SK-N-SH (cell line): ENCODE results near the gene BCAS3. TPM values are rescaled to one million over a fixed set of nuclear protein-coding genes. Genes with fewer than 3 reads are reported as not detected.

ENCODE experiments used
- CTCF ChIA-PET: fragments of 300-600, 350-600 bp; formaldehyde crosslinking; extraction: SDS; loops from one replicate; lab custom pipeline; 2021; lab: Yijun Ruan, JAX
- POLR2A ChIA-PET: fragments of 350-600 bp; sonication (Branson Sonifier 250); formaldehyde crosslinking; extraction: SDS; loops from one replicate; lab custom pipeline; 2020; ENCODE audit warnings: antibody characterized with exemption, inconsistent platforms; lab: Yijun Ruan, JAX
- DNase-seq: peaks from one replicate; pipeline ENCODE4 v3.0.0; 2012
- H2AFZ ChIP-seq: fragments of 200-600 bp; sonication (generic); 2 replicates; pipeline ENCODE4 v1.8.1; 2016; ENCODE audit warnings: antibody characterized with exemption, mild to moderate bottlenecking, low read depth
- H3F3A ChIP-seq: fragments of 200-600 bp; sonication (generic); replicated peaks from 2 replicates; pipeline ENCODE3; 2016; ENCODE audit warnings: antibody characterized with exemption, mild to moderate bottlenecking; ENCODE audit not compliant: insufficient read depth
- H3K27ac ChIP-seq, 2 experiments: fragments of 200-500 bp in 1 of 2; fragments of 200-600 bp in 1 of 2; sonication (Bioruptor generic) in 1 of 2; sonication (generic), shearing (Covaris generic) in 1 of 2; 2 replicates each; pipeline versions ENCODE4 v1.5.1 to v1.6.1; 2014 to 2016; ENCODE audit warnings: low read depth in 2 of 2, inconsistent platforms in 1 of 2, low read length in 1 of 2, mild to moderate bottlenecking in 1 of 2, mixed read lengths in 1 of 2
- H3K27me3 ChIP-seq: fragments of 200-600 bp; sonication (generic), shearing (Covaris generic); 2 replicates; pipeline ENCODE4 v1.6.1; 2016; ENCODE audit warnings: mixed run types; ENCODE audit not compliant: insufficient read depth
- H3K36me3 ChIP-seq, 2 experiments: fragments of 200-500 bp in 1 of 2; fragments of 200-600 bp in 1 of 2; sonication (Bioruptor generic) in 1 of 2; sonication (generic) in 1 of 2; replicated peaks in 1 of 2; 2 replicates each; pipeline versions ENCODE3 to v1.5.1; 2014 to 2016; ENCODE audit warnings: low read length in 1 of 2, mild to moderate bottlenecking in 1 of 2; ENCODE audit not compliant: insufficient read depth in 2 of 2, control insufficient read depth in 1 of 2
- H3K4me1 ChIP-seq, 2 experiments: fragments of 200-500 bp in 1 of 2; fragments of 200-600 bp in 1 of 2; sonication (Bioruptor generic) in 1 of 2; sonication (generic), shearing (Covaris generic) in 1 of 2; 2 replicates each; pipeline versions ENCODE4 v1.5.1 to v1.6.1; 2014 to 2016; ENCODE audit warnings: low read depth in 1 of 2, low read length in 1 of 2, mixed run types in 1 of 2; ENCODE audit not compliant: insufficient read depth in 2 of 2, control insufficient read depth in 1 of 2
- H3K4me2 ChIP-seq: fragments of 200-600 bp; sonication (generic), shearing (Covaris generic); 2 replicates; pipeline ENCODE4 v1.6.1; 2017; ENCODE audit warnings: mixed run types
- H3K4me3 ChIP-seq, 2 experiments: fragments of 200-500 bp in 1 of 2; fragments of 200-600 bp in 1 of 2; sonication (Bioruptor generic) in 1 of 2; sonication (generic), shearing (Covaris generic) in 1 of 2; 2 replicates each; pipeline versions ENCODE4 v1.5.1 to v1.8.1; 2014 to 2016; ENCODE audit warnings: low read depth in 2 of 2, inconsistent platforms in 1 of 2, low read length in 1 of 2, mild to moderate bottlenecking in 1 of 2, mixed read lengths in 1 of 2, moderate library complexity in 1 of 2
- H3K79me2 ChIP-seq: fragments of 200-600 bp; sonication (generic); 2 replicates; pipeline ENCODE4 v1.8.1; 2017; ENCODE audit warnings: mild to moderate bottlenecking; ENCODE audit not compliant: insufficient read depth
- H3K9ac ChIP-seq: fragments of 200-600 bp; sonication (generic); 2 replicates; pipeline ENCODE4 v1.6.1; 2017; ENCODE audit warnings: mixed run types
- H3K9me2 ChIP-seq: fragments of 200-600 bp; sonication (generic); 2 replicates; pipeline ENCODE4 v1.6.1; 2017; ENCODE audit warnings: mixed run types
- H3K9me3 ChIP-seq: fragments of 200-600 bp; sonication (generic); 2 replicates; pipeline ENCODE4 v1.6.1; 2017; ENCODE audit warnings: mixed run types, mild to moderate bottlenecking, moderate library complexity
- H4K20me1 ChIP-seq: fragments of 200-600 bp; sonication (generic); 2 replicates; pipeline ENCODE4 v1.6.1; 2017; ENCODE audit warnings: mild to moderate bottlenecking, mixed run types; ENCODE audit not compliant: insufficient read depth
- CHD2 ChIP-seq: fragments of 150-350 bp; IDR thresholded peaks from 2 replicates; pipeline ENCODE4 v1.6.1; 2018; ENCODE audit warnings: low read length; ENCODE audit not compliant: partially characterized antibody
- CTCF ChIP-seq: fragments of 200-600 bp; sonication (generic); IDR thresholded peaks from 2 replicates; pipeline ENCODE4 v1.6.1; 2017; ENCODE audit warnings: antibody characterized with exemption, mild to moderate bottlenecking, moderate library complexity
- ELF1 ChIP-seq: IDR thresholded peaks from 2 replicates; pipeline ENCODE4 v1.4.0; 2012
- EP300 ChIP-seq, 2 experiments: IDR thresholded peaks; 2 replicates each; pipeline versions ENCODE4 v1.4.0 to v1.6.1; 2012; ENCODE audit warnings: borderline replicate concordance in 1 of 2, low read depth in 1 of 2, low read length in 1 of 2
- FOSL2 ChIP-seq: IDR thresholded peaks from 2 replicates; pipeline ENCODE4 v1.4.0; 2012; ENCODE audit warnings: low read depth, mild to moderate bottlenecking, moderate library complexity, borderline replicate concordance
- FOXM1 ChIP-seq: IDR thresholded peaks from 2 replicates; pipeline ENCODE4 v1.4.0; 2012; ENCODE audit warnings: low read depth, mild to moderate bottlenecking
- GABPA ChIP-seq: IDR thresholded peaks from 2 replicates; pipeline ENCODE4 v1.4.0; 2012; ENCODE audit warnings: low read depth, mild to moderate bottlenecking
- JUND ChIP-seq: IDR thresholded peaks from 2 replicates; pipeline ENCODE4 v1.4.0; 2012
- MAX ChIP-seq: IDR thresholded peaks from 2 replicates; pipeline ENCODE4 v1.4.0; 2012; ENCODE audit warnings: low read depth
- MEF2A ChIP-seq: IDR thresholded peaks from 2 replicates; pipeline ENCODE4 v1.4.0; 2012; ENCODE audit warnings: low read depth, borderline replicate concordance
- MXI1 ChIP-seq: IDR thresholded peaks from 2 replicates; pipeline ENCODE4 v1.6.1; 2012; ENCODE audit warnings: mild to moderate bottlenecking, low read depth, low read length, improper control_type of control experiment
- NFIC ChIP-seq: IDR thresholded peaks from 2 replicates; pipeline ENCODE4 v1.4.0; 2012; ENCODE audit warnings: borderline replicate concordance
- NRF1 ChIP-seq: IDR thresholded peaks from 2 replicates; pipeline ENCODE4 v1.6.1; 2012; ENCODE audit warnings: low read depth, mild to moderate bottlenecking, low read length
- POLR2AphosphoS5 ChIP-seq: IDR thresholded peaks from 2 replicates; pipeline ENCODE4 v1.6.1; 2012; ENCODE audit warnings: low read depth, low read length
- REST ChIP-seq: IDR thresholded peaks from 2 replicates; pipeline ENCODE4 v1.6.1; 2012; ENCODE audit warnings: mild to moderate bottlenecking, low read depth, low read length, moderate library complexity
- RXRA ChIP-seq: IDR thresholded peaks from 2 replicates; pipeline ENCODE4 v1.4.0; 2012; ENCODE audit warnings: low read depth, mild to moderate bottlenecking, borderline replicate concordance
- SIN3A ChIP-seq: IDR thresholded peaks from 2 replicates; pipeline ENCODE4 v1.6.1; 2012; ENCODE audit warnings: low read depth, mild to moderate bottlenecking, low read length, moderate library complexity, borderline replicate concordance
- SMC3 ChIP-seq: IDR thresholded peaks from 2 replicates; pipeline ENCODE4 v1.6.1; 2012; ENCODE audit warnings: low read depth, low read length, improper control_type of control experiment
- TCF12 ChIP-seq: IDR thresholded peaks from 2 replicates; pipeline ENCODE4 v1.4.0; 2012
- USF1 ChIP-seq: IDR thresholded peaks from 2 replicates; pipeline ENCODE4 v1.4.0; 2012; ENCODE audit warnings: low read depth, borderline replicate concordance
- USF2 ChIP-seq: fragments of 150-350 bp; IDR thresholded peaks from 2 replicates; pipeline ENCODE4 v1.6.1; 2017; ENCODE audit warnings: antibody characterized with exemption, low read length, low read depth, borderline replicate concordance
- YY1 ChIP-seq: IDR thresholded peaks from 2 replicates; pipeline ENCODE4 v1.4.0; 2012; ENCODE audit warnings: low read depth, mild to moderate bottlenecking
- WGBS: methylation state at CpG from one replicate; pipeline ENCODE4 v1.1.6; 2017; ENCODE audit warnings: low lambda C conversion rate; 5-methylcytosine and 5-hydroxymethylcytosine counted together
- polyA plus RNA-seq, 3 experiments: library from polyadenylated mRNA; depleted of rRNA; stranded (reverse); fragments of >200 nt; gene quantifications; 2 replicates each; pipeline ENCODE4 v1.2.3, GENCODE V29; 2012

The BCAS3 gene
- polyA plus RNA-seq, 1 of the 3 experiments (the other 2 are of a cell fraction), result 5.9 TPM

GRCh38 chr17:61002316-61002736 is 324.7 kb downstream of the BCAS3 start (continued):
- TF ChIP-seq REST (no peak), NRF1 (no peak), FOXM1 (no peak), JUND (no peak), CHD2 (peak; percentile 26)

- POLR2A ChIA-PET, result no interaction called here
- Histone ChIP-seq H2AFZ (no peak overlapping the region), H3F3A (peaks cover 9% of the 10 kb centered on the region), H3K4me1 (peaks cover 11 to 21% of the 10 kb centered on the region in 2 experiments; a peak in 3 of 4 replicates), H3K9ac (no peak overlapping the region), H3K9me2 (no peaks in the 10 kb centered on the region), H3K27me3 (no peaks in the 10 kb centered on the region), H3K4me3 (no peak overlapping the region), H4K20me1 (no peaks in the 10 kb centered on the region), H3K79me2 (no peaks in the 10 kb centered on the region), H3K36me3 (no peaks in the 10 kb centered on the region), H3K4me2 (no peak overlapping the region), H3K27ac (no peak overlapping the region), H3K9me3 (no peaks in the 10 kb centered on the region)
- 95% methylated on average over 5 of the region's 5 CpGs for WGBS
- CTCF ChIA-PET, result no interaction called here
- TF ChIP-seq MAX (no peak), CHD2 (no peak), CTCF (no peak), FOXM1 (no peak), USF2 (no peak), REST (no peak), SMC3 (no peak), MEF2A (no peak), TCF12 (no peak), NFIC (no peak), SIN3A (no peak), ELF1 (no peak), FOSL2 (no peak), EP300 (IDR thresholded peaks at IDR 0.05; ENCODE audit: borderline replicate concordance in 1 of 2, low read depth in 1 of 2, low read length in 1 of 2) (no peak), POLR2AphosphoS5 (no peak), MXI1 (no peak), YY1 (no peak), GABPA (no peak), RXRA (no peak), USF1 (no peak)
- DNase-seq, result no peak
Measured at GRCh38 chr17:61005358-61005757, 327.7 kb downstream of the BCAS3 start.
